GM18499 (cell line): ENCODE results near the gene LCE2B.
"Not testable (repeated sequence)": the region's sequence is repeated elsewhere in the genome, so short reads cannot be mapped to it uniquely, and the experiment has no call there.

Source experiments
- ATAC-seq: cut with Tn5 transposase; IDR thresholded peaks from one replicate; pipeline ENCODE4 v1.9.1; 2021; ENCODE audit warnings: moderate number of reproducible peaks; ENCODE audit not compliant: insufficient read depth, unreplicated experiment

LCE2B gene

GRCh38 chr1:152685823-152686222 lies at the start of gene LCE2B:
LCE2B (plus strand) TSS chr1:152686123; CDS start chr1:152686844, 721 bp downstream.
- ATAC-seq: not testable (repeated sequence)

- no peak for ATAC-seq
Measured at GRCh38 chr1:152640351-152640750, 45.6 kb upstream of the LCE2B start.

- no peak for ATAC-seq
Measured at GRCh38 chr1:152643945-152644344, 42.0 kb upstream of the LCE2B start.

- ATAC-seq: no peak
Measured at GRCh38 chr1:152645146-152645545, 40.8 kb upstream of the LCE2B start.

GRCh38 chr1:152646656-152647055 lies 39.3 kb upstream of the LCE2B start:
- ATAC-seq: no peak

- ATAC-seq: no peak
Measured at GRCh38 chr1:152654110-152654509, 31.8 kb upstream of the LCE2B start.

GRCh38 chr1:152656459-152656858 lies 29.5 kb upstream of the LCE2B start:
- ATAC-seq: no peak

GRCh38 chr1:152657677-152658076 lies 28.2 kb upstream of the LCE2B start:
- no peak for ATAC-seq

GRCh38 chr1:152658649-152659048 lies 27.3 kb upstream of the LCE2B start:
- no peak for ATAC-seq

- no peak for ATAC-seq
Measured at GRCh38 chr1:152663098-152663497, 22.8 kb upstream of the LCE2B start, which contains the start of gene LCE2D. LCE2D (plus strand) TSS chr1:152663380; CDS start chr1:152664106, 726 bp downstream.

GRCh38 chr1:152666171-152666570 lies 19.8 kb upstream of the LCE2B start:
- not testable (repeated sequence) for ATAC-seq

GRCh38 chr1:152667648-152668047 lies 18.3 kb upstream of the LCE2B start:
- ATAC-seq: no peak

GRCh38 chr1:152673016-152673415 lies 12.9 kb upstream of the LCE2B start:
- no peak for ATAC-seq

GRCh38 chr1:152674983-152675382 lies 10.9 kb upstream of the LCE2B start, which contains the start of gene LCE2C:
LCE2C (plus strand) TSS chr1:152675279; CDS start chr1:152676016, 737 bp downstream.
- ATAC-seq: not testable (repeated sequence)

GRCh38 chr1:152679459-152679858 lies 6.5 kb upstream of the LCE2B start:
- no peak for ATAC-seq

- ATAC-seq: no peak
Measured at GRCh38 chr1:152681616-152682015, 4.3 kb upstream of the LCE2B start.

GRCh38 chr1:152683846-152684245 lies 2.1 kb upstream of the LCE2B start:
- no peak for ATAC-seq

- ATAC-seq: no peak
Measured at GRCh38 chr1:152697701-152698600, 12.0 kb downstream of the LCE2B start, which contains the start of gene LCE2A. LCE2A (plus strand) TSS chr1:152698345; CDS start chr1:152698902, 557 bp downstream.

- ATAC-seq: no peak
Measured at GRCh38 chr1:152699746-152700145, 13.8 kb downstream of the LCE2B start.

GRCh38 chr1:152707860-152708259 lies 21.9 kb downstream of the LCE2B start, which contains the start of gene LCE4A:
LCE4A (plus strand) TSS chr1:152708160; CDS start chr1:152709076, 916 bp downstream.
- ATAC-seq: no peak

- no peak for ATAC-seq
Measured at GRCh38 chr1:152718238-152718637, 32.3 kb downstream of the LCE2B start.
